A549 (cell line): Measurements from ENCODE around the gene TCEANC2. TPM values are rescaled to one million over a fixed set of nuclear protein-coding genes. Genes with fewer than 3 reads are reported as not detected.

Experiments
- ATAC-seq, 2 experiments: fragments of 200-7000 bp in 1 of 2; fragments of >200 bp in 1 of 2; cut with Nextera tagmentation in 1 of 2; cut with Tn5 transposase in 1 of 2; 3 replicates each; pipeline versions ENCODE4 v1.8.0 to v1.9.1; 2018 to 2020; ENCODE audit warnings: mild to moderate bottlenecking in 1 of 2, moderate library complexity in 1 of 2
- CTCF ChIA-PET: fragments of 300-600 bp; sonication (Branson Sonifier 250); formaldehyde crosslinking; extraction: SDS; loops from one replicate; lab custom pipeline; 2021; ENCODE audit warnings: antibody characterized with exemption, inconsistent platforms; lab: Yijun Ruan, JAX
- POLR2A ChIA-PET: fragments of 350-600 bp; formaldehyde crosslinking; extraction: SDS; loops from one replicate; lab custom pipeline; 2021; ENCODE audit warnings: antibody characterized with exemption, inconsistent platforms; lab: Yijun Ruan, JAX
- DNase-seq, 2 experiments: peaks; one replicate each; pipeline versions ENCODE4 v3.0.0 to v3.0.0-alpha.2; 2011 to 2016; ENCODE audit warnings: low read depth in 1 of 2, low spot score in 1 of 2
- FAIRE-seq: peaks from 2 replicates; lab custom pipeline; 2011; peaks lifted over from hg19 to GRCh38; lab: Jason Lieb, UNC
- H3K27ac ChIP-seq, 2 experiments: fragments of >200 bp; sonication (Bioruptor Twin); formaldehyde crosslinking; 3 replicates each; pipeline ENCODE4 v1.5.1; 2016 to 2017
- H3K4me1 ChIP-seq: fragments of >200 bp; sonication (Bioruptor Twin); formaldehyde crosslinking; 3 replicates; pipeline ENCODE4 v1.6.1; 2016
- H3K4me2 ChIP-seq: fragments of >200 bp; sonication (Bioruptor Twin); formaldehyde crosslinking; 3 replicates; pipeline ENCODE4 v1.6.1; 2016
- H3K4me3 ChIP-seq: fragments of >200 bp; sonication (Bioruptor Twin); formaldehyde crosslinking; 3 replicates; pipeline ENCODE4 v1.5.1; 2016
- H3K9me3 ChIP-seq: fragments of >200 bp; sonication (Bioruptor Twin); formaldehyde crosslinking; 3 replicates; pipeline ENCODE4 v1.6.1; 2016
- BHLHE40 ChIP-seq: IDR thresholded peaks from 2 replicates; pipeline ENCODE4 v1.6.1; 2012; ENCODE audit warnings: low read depth, low read length, inconsistent platforms
- CHD2 ChIP-seq: fragments of 150-350 bp; IDR thresholded peaks from 2 replicates; pipeline ENCODE4 v1.6.1; 2014; ENCODE audit warnings: low read length; ENCODE audit not compliant: partially characterized antibody
- CTCF ChIP-seq: fragments of >200 bp; sonication (Bioruptor Twin); formaldehyde crosslinking; IDR thresholded peaks from 3 replicates; pipeline ENCODE4 v1.5.1; 2016
- EHMT2 ChIP-seq: fragments of 200-600 bp; sonication (generic); IDR thresholded peaks from 2 replicates; pipeline ENCODE4 v1.6.1; 2016; ENCODE audit warnings: antibody characterized with exemption, low read depth, mild to moderate bottlenecking, moderate library complexity
- FOSB ChIP-seq: fragments of 250-450 bp; sonication (Bioruptor Pico); IDR thresholded peaks from 2 replicates; pipeline ENCODE4 v1.5.0; 2020; ENCODE audit warnings: mild to moderate bottlenecking, moderate library complexity
- FOSL2 ChIP-seq, 2 experiments: fragments of 450-650 bp in 1 of 2; fragments of >200 bp in 1 of 2; sonication (Bioruptor Twin) in 1 of 2; formaldehyde crosslinking; IDR thresholded peaks; 2 replicates each; pipeline versions ENCODE4 v1.5.0 to v1.6.1; 2016 to 2020; ENCODE audit warnings: mild to moderate bottlenecking in 1 of 2, moderate library complexity in 1 of 2
- HES2 ChIP-seq: fragments of >200 bp; sonication (Bioruptor Twin); formaldehyde crosslinking; IDR thresholded peaks from 2 replicates; pipeline ENCODE4 v1.6.1; 2016
- KDM1A ChIP-seq: fragments of 200-600 bp; sonication (generic); IDR thresholded peaks from 2 replicates; pipeline ENCODE4 v1.6.1; 2016; ENCODE audit warnings: low read depth, mild to moderate bottlenecking
- KDM5A ChIP-seq: fragments of 200-600 bp; sonication (generic); IDR thresholded peaks from 2 replicates; pipeline ENCODE4 v1.6.1; 2016; ENCODE audit warnings: antibody characterized with exemption, mild to moderate bottlenecking
- MAFK ChIP-seq: fragments of 450-650 bp; IDR thresholded peaks from 2 replicates; pipeline ENCODE4 v1.6.1; 2014; ENCODE audit not compliant: partially characterized antibody
- POLR2A ChIP-seq: IDR thresholded peaks from 2 replicates; pipeline ENCODE4 v1.6.1; 2012; ENCODE audit warnings: mild to moderate bottlenecking, low read length
- POLR2AphosphoS2 ChIP-seq: conservative IDR thresholded peaks from 2 replicates; pipeline ENCODE4 v1.6.1; 2012; ENCODE audit warnings: low read length, improper control_type of control experiment, inconsistent platforms
- RAD21 ChIP-seq, 2 experiments: fragments of >200 bp in 1 of 2; sonication (Bioruptor Twin) in 1 of 2; formaldehyde crosslinking in 1 of 2; IDR thresholded peaks in 1 of 2; conservative IDR thresholded peaks in 1 of 2; 2 replicates in 1 of 2; 3 replicates in 1 of 2; pipeline ENCODE4 v1.6.1; 2012 to 2018; ENCODE audit warnings: inconsistent platforms in 1 of 2
- RARB ChIP-seq: fragments of 250-450 bp; sonication (Bioruptor Pico); IDR thresholded peaks from 2 replicates; pipeline ENCODE4 v1.8.0; 2021; ENCODE audit warnings: mild to moderate bottlenecking, moderate library complexity
- RCOR1 ChIP-seq: fragments of 150-350 bp; IDR thresholded peaks from 2 replicates; pipeline ENCODE4 v1.6.1; 2014; ENCODE audit warnings: antibody characterized with exemption, low read length, low read depth
- SMC3 ChIP-seq: fragments of >200 bp; sonication (Bioruptor Twin); formaldehyde crosslinking; IDR thresholded peaks from 3 replicates; pipeline ENCODE4 v1.6.1; 2018; ENCODE audit warnings: inconsistent platforms
- ZSCAN20 ChIP-seq: fragments of 250-450 bp; sonication (Bioruptor Pico); IDR thresholded peaks from 2 replicates; pipeline ENCODE4 v1.8.0; 2022; ENCODE audit warnings: mild to moderate bottlenecking, moderate library complexity
- WGBS: methylation state at CpG from one replicate; pipeline ENCODE4 v1.1.6; 2017; ENCODE audit errors: missing lambda C conversion rate; 5-methylcytosine and 5-hydroxymethylcytosine counted together
- polyA plus RNA-seq, 4 experiments: library from polyadenylated mRNA; depleted of rRNA in 3 of 4; stranded (reverse); fragments of >200 nt; fragmentation: RNase III in 1 of 4; extraction: RNeasy Plus Mini Kit Qiagen cat#74134 plus additional on column Dnase treatment in 1 of 4; gene quantifications; 2 replicates in 3 of 4; 3 replicates in 1 of 4; pipeline ENCODE4 v1.2.3, GENCODE V29; 2011 to 2017
- TF ChIP-seq, protein P1 (sequence below): fragments of 250-450 bp; sonication (Bioruptor Pico); IDR thresholded peaks from 2 replicates; pipeline ENCODE4 v1.5.0; 2020; ENCODE audit warnings: low read depth, mild to moderate bottlenecking, moderate library complexity
- TF ChIP-seq, protein P2 (sequence below): IDR thresholded peaks from 2 replicates; pipeline ENCODE4 v1.6.1; 2012; ENCODE audit warnings: low read depth, borderline replicate concordance
- TF ChIP-seq, protein P3 (sequence below): fragments of 200-600 bp; sonication (generic); IDR thresholded peaks from 2 replicates; pipeline ENCODE4 v1.6.1; 2016; ENCODE audit warnings: antibody characterized with exemption, mild to moderate bottlenecking, moderate library complexity

The TCEANC2 gene
- polyA plus RNA-seq, 2 of the 4 experiments (the other 2 are of a cell fraction): 1.9 to 3.4 TPM

- peak; percentile 45 to 65 for DNase-seq
Observed at GRCh38 chr1:54070171-54070837, 16.9 kb downstream of the TCEANC2 start.

GRCh38 chr1:54077359-54077758, 24.0 kb downstream of the TCEANC2 start:
- ChIA-PET CTCF (interaction anchor here (0.6 to 1.7 kb wide), 3 partner anchors 24 to 217 kb away, joined by 3 to 6 read pairs (median 3); partner anchors contain the start of gene TCEANC2), POLR2A (no interaction called here)
- no peak overlapping the region for H3K27ac ChIP-seq
- peaks cover 5% of the 10 kb centered on the region; the same call in 1 of the 3 replicates for H3K4me1 ChIP-seq
- no peak for ATAC-seq
- no peaks in the 10 kb centered on the region for H3K9me3 ChIP-seq
- FAIRE-seq: no peak
- H3K4me3 ChIP-seq: no peak overlapping the region
- TF ChIP-seq RARB (CRISPR knock-in tag): no peak
- no peak for TF ChIP-seq RCOR1
- no peak for TF ChIP-seq FOSB (CRISPR knock-in tag)
- TF ChIP-seq POLR2A: no peak
- TF ChIP-seq POLR2AphosphoS2: no peak
- TF ChIP-seq EHMT2: no peak
- no peak for TF ChIP-seq BHLHE40
- no peak for DNase-seq
- no peak overlapping the region for H3K4me2 ChIP-seq

More at GRCh38 chr1:54070171-54070837, 16.9 kb downstream of the TCEANC2 start:
- WGBS: 18% methylated on average over 2 of the region's 2 CpGs
- POLR2A ChIA-PET: no interaction called here
- TF ChIP-seq CHD2 (no peak), SMC3 (peak; percentile 74), HES2 (no peak), KDM5A (no peak), RAD21 (conservative IDR thresholded peaks at IDR 0.05 in 1 of 2, IDR thresholded peaks at IDR 0.05 in 1 of 2) (peak; percentile 81 to 84), CTCF (peak; percentile 90), KDM1A (no peak), FOSL2 (IDR thresholded peaks at IDR 0.05) (no peak), FOSL2 (CRISPR knock-in tag; IDR thresholded peaks at IDR 0.05) (no peak), EHMT2 (no peak), MAFK (no peak)
- TF ChIP-seq, protein P1, sequence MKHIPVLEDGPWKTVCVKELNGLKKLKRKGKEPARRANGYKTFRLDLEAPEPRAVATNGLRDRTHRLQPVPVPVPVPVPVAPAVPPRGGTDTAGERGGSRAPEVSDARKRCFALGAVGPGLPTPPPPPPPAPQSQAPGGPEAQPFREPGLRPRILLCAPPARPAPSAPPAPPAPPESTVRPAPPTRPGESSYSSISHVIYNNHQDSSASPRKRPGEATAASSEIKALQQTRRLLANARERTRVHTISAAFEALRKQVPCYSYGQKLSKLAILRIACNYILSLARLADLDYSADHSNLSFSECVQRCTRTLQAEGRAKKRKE (CRISPR knock-in tag): no peak
- TF ChIP-seq, protein P2, sequence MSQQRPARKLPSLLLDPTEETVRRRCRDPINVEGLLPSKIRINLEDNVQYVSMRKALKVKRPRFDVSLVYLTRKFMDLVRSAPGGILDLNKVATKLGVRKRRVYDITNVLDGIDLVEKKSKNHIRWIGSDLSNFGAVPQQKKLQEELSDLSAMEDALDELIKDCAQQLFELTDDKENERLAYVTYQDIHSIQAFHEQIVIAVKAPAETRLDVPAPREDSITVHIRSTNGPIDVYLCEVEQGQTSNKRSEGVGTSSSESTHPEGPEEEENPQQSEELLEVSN: no peak
- Histone ChIP-seq H3K4me2 (no peak overlapping the region), H3K4me3 (no peak overlapping the region), H3K9me3 (no peaks in the 10 kb centered on the region; the same call in 2 of the 3 replicates), H3K4me1 (no peaks in the 10 kb centered on the region), H3K27ac (no peak overlapping the region)
- peak; percentile 64 to 89; a peak in 4 of 6 replicates for ATAC-seq
- CTCF ChIA-PET: interaction anchor here (0.7 to 2.6 kb wide), 9 partner anchors 9 to 681 kb away, joined by 3 to 26 read pairs (median 3); no protein-coding TSS in a partner anchor
- no peak for FAIRE-seq

DNA sequence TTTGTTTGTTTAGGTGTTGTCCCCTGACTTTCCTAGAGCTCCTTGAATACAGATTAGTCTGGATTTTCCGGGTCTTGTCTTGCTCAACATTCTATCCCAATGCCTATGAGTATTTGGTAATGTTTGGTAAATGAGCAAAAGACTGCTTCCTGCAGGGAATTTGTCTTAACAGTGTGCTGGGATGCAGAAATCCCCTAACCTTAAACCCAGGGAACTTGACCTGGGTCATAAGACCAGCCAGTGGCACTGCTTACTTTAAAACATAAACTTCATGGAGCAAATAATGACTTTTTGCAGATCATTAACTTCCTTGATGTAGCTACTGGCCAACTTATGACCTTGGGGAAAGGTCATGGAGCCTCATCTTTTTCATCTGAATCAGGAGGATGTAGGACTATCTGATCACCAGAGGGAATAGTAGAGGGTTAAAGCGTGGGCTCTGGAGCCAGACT, 27.2 kb downstream of the TCEANC2 start:
- CTCF ChIA-PET: interaction anchor here (0.5 to 1.8 kb wide), 4 partner anchors 9 to 492 kb away, joined by 3 to 9 read pairs (median 6); no protein-coding TSS in a partner anchor
- POLR2A ChIA-PET: no interaction called here
- no peak overlapping the region for H3K4me2 ChIP-seq
- no peak for TF ChIP-seq POLR2A
- TF ChIP-seq BHLHE40: no peak
- no peak for TF ChIP-seq MAFK
- TF ChIP-seq ZSCAN20 (CRISPR knock-in tag): no peak
- TF ChIP-seq CTCF: no peak
- TF ChIP-seq, protein P3, sequence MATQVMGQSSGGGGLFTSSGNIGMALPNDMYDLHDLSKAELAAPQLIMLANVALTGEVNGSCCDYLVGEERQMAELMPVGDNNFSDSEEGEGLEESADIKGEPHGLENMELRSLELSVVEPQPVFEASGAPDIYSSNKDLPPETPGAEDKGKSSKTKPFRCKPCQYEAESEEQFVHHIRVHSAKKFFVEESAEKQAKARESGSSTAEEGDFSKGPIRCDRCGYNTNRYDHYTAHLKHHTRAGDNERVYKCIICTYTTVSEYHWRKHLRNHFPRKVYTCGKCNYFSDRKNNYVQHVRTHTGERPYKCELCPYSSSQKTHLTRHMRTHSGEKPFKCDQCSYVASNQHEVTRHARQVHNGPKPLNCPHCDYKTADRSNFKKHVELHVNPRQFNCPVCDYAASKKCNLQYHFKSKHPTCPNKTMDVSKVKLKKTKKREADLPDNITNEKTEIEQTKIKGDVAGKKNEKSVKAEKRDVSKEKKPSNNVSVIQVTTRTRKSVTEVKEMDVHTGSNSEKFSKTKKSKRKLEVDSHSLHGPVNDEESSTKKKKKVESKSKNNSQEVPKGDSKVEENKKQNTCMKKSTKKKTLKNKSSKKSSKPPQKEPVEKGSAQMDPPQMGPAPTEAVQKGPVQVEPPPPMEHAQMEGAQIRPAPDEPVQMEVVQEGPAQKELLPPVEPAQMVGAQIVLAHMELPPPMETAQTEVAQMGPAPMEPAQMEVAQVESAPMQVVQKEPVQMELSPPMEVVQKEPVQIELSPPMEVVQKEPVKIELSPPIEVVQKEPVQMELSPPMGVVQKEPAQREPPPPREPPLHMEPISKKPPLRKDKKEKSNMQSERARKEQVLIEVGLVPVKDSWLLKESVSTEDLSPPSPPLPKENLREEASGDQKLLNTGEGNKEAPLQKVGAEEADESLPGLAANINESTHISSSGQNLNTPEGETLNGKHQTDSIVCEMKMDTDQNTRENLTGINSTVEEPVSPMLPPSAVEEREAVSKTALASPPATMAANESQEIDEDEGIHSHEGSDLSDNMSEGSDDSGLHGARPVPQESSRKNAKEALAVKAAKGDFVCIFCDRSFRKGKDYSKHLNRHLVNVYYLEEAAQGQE: no peak

More for the DNA sequence above, 27.2 kb downstream of the TCEANC2 start:
- H3K27ac ChIP-seq: no peak overlapping the region
- ATAC-seq (no peak), DNase-seq (no peak), FAIRE-seq (no peak)
- H3K4me1 ChIP-seq: peaks cover 5% of the 10 kb centered on the region; the same call in 1 of the 3 replicates
- no peak overlapping the region for H3K4me3 ChIP-seq
- 52% methylated on average over 2 of the region's 2 CpGs for WGBS
- H3K9me3 ChIP-seq: no peaks in the 10 kb centered on the region
